IPS-18c (cell line): ENCODE data around the gene LYPD5.
"Not testable (repeated sequence)": the region's sequence is repeated elsewhere in the genome, so short reads cannot be mapped to it uniquely, and the experiment has no call there.

ENCODE experiments used
- H3K4me3 ChIP-seq: 2 replicates; pipeline ENCODE4 v1.7.0; 2013; ENCODE audit warnings: low read depth, mild to moderate bottlenecking, low read length, moderate library complexity; ENCODE audit not compliant: insufficient read depth
- H3K9me3 ChIP-seq: one replicate; pipeline ENCODE4 v1.6.1; 2013; ENCODE audit warnings: mild to moderate bottlenecking, low read length, moderate library complexity; ENCODE audit not compliant: control insufficient read depth, insufficient read depth

Gene LYPD5

DNA sequence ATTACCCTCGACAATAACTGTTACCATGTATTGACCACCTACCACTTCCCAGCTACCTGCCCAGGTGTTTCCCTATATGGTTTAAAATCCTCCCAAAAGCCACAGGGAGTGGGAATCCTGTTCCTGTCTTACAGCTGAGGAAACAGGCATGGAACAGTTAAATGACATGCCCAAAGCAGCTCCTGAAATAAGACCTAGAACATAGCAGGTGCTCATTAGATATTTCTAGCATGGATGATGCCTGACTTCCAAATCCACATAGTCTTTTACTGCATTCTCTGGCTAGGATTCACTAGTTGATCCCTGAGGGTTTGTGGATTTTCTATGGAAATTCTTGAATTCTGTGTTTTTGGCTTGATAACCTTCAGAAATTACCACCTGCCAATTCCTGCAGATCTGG lies 34.4 kb downstream of the LYPD5 start:
- no peaks in the 10 kb centered on the region for H3K9me3 ChIP-seq
- no peak overlapping the region for H3K4me3 ChIP-seq

DNA sequence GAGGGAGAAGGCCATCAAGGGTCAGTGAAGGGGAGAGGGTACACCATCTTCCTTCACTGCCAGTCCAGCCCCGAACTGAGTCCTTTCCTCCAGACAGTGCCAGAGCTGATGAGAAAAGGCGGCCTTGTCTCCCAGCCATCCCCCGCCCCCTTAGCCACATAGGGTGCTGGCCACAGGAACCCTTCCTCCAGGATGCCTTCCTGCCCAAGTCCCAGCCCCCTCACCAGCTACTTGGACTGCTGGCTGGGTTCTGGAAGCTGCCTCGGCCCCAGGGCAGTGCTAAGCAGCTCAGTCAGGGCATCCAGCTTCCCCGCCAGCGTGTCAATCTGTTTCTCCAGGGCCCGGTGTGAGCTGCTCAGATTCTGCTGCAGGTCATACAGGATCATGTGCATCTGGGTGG lies 34.9 kb downstream of the LYPD5 start:
- H3K9me3 ChIP-seq: no peaks in the 10 kb centered on the region
- no peak overlapping the region for H3K4me3 ChIP-seq

DNA sequence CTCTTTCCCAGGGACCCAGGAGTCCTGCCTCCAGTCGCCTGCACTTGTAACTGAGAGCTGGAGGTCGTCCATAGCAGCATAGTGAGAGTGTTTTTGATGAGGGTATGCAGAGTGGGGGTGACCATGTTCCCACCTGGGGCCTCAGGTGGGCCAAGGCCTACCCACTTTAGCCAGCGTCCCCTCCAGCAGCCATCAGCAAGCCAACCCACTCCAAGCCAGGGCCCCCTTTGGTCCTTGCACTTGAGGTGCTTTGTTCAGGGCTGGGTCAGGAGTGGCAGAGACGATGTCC lies 35.5 kb downstream of the LYPD5 start:
- Histone ChIP-seq H3K9me3 (no peaks in the 10 kb centered on the region), H3K4me3 (no peak overlapping the region)

DNA sequence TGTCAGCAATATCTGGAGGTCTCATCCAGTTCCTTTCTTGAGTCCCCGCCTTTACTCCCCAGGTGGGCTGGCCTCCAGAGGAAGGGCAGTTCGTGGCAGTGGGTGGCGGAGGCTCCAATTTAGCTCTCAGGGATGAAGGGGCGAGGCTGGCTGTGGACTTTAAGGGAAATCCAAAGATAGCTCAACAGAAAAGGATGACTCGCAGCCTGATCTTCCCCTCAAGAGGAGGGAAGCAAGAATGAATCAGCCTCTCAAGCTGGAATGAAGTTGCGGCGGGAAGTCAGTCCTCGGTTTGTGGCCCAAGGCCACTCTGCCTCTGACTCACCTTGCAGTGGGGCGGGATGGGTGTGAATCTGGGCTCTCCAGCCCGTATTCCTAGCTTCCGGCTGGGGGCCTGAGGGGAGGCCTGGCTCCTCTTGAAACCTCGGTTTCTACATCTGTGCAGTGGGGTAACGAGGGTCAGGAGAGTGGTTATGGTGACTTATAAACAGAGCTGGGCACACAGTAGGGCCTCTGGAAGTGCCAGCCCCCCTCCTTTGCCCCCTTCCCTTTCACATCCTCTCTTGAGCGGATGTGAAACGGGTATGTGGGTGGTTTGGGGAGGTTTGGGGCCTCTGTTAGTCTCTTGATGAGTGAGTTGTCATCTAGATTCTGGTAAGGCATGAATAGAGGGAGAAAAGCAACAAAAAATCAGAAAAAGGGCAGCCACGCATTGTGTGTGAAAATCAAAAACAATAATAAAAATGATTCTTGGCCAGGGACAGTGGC lies 37.0 kb downstream of the LYPD5 start:
- H3K4me3 ChIP-seq: no peak overlapping the region

DNA sequence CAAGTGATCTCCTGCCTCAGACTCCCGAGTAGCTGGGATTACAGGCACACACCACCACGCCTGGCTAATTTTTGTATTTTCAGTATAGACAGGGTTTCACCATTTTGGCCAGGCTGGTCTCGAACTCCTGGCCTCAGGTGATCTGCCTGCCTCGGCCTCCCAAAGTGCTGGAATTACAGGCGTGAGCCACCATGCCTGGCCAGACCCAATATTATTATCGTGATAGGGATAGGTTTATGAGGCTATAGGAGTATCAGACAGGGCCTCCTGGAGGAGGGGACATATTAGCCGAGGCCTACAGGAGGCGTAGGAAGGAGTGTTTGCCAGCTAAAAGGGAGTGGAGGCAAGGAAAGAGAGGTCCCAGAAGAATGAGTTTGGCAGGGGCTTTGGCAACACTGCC lies 37.6 kb downstream of the LYPD5 start:
- H3K9me3 ChIP-seq, H3K4me3 ChIP-seq: not testable (repeated sequence)

More for the DNA sequence above, 37.0 kb downstream of the LYPD5 start:
- H3K9me3 ChIP-seq: no peaks in the 10 kb centered on the region

DNA sequence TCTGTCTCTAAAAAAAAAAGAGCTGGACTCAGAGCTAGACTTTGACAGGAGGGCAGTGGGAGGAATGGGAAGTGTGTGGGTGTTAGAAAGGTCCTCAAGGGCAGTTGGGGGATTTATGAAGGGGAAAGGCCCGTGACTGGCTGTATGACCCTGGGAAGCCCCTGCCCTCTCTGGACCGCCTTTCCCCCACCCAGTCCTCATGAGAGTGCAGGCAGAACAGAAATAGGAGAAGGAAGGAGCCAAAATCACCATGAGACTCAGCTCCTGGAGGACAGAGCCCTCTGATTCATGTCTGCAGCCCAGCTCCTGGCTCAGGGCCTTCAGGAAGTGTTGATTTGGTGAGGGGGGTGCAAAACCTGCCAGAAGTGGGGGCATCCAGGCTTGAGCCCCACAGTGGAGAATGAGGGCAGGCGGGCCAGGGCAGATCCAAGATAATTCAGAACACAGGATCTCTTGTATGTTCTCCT lies 38.7 kb downstream of the LYPD5 start:
- Histone ChIP-seq H3K9me3 (no peaks in the 10 kb centered on the region), H3K4me3 (no peak overlapping the region)

DNA sequence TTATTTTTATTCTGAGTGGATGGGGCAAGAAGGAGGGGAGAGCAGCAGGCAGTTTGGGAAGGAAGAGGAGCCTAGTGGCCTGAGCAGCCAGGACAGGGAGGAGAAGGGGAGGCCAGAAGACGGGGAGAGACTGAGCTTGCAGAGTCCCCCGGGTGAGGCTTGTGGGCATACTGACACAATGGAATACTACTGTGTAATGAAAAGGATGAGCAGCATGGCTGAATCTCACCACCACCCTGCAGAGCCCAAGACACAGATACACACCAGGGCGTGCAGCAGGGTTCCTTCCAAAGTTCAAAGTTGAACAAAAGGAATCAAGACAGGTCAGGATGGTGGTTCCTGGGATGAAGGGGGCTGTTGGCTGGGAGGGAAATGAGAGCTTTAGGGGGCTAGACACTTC lies 39.4 kb downstream of the LYPD5 start:
- Histone ChIP-seq H3K9me3 (no peaks in the 10 kb centered on the region), H3K4me3 (no peak overlapping the region)

DNA sequence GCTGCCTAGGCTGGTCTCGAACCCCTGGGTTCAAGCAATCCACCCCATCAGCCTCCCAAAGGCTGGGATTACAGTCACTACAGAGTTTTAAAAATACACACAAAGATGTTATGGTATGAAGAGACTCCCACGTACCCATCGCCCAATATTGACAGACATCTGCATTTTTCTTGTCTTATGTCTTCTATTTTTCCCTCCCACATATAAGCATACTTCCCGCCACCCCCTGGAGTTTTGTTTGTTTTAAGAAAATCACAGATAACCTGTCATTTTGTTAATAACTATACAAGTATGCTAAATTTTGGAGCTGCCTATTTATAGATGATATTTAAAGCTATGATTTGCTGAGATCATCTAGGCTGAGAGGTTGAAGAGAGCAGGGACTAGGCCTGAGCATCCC lies 41.3 kb downstream of the LYPD5 start:
- no peaks in the 10 kb centered on the region for H3K9me3 ChIP-seq
- no peak overlapping the region for H3K4me3 ChIP-seq

DNA sequence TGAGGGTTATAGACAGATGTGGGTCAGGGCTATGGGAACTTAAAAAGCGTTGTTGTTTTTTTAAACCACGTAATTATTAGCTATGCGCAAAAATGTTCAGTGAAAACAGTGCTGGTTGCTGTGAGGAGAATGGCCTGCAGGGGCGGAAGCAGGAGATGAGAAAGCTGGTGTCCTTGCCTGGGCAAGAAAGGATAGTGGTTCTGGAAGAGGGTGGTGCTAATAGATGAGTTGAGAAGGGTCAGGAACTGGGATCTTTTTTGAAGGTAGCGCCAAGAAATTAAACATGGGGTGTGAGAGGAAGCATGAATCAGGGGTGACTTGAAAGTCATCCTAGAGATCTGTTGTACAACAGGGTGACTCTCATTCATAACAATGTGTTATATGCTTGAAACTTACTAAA lies 42.7 kb downstream of the LYPD5 start:
- H3K4me3 ChIP-seq: no peak overlapping the region
- H3K9me3 ChIP-seq: no peaks in the 10 kb centered on the region

DNA sequence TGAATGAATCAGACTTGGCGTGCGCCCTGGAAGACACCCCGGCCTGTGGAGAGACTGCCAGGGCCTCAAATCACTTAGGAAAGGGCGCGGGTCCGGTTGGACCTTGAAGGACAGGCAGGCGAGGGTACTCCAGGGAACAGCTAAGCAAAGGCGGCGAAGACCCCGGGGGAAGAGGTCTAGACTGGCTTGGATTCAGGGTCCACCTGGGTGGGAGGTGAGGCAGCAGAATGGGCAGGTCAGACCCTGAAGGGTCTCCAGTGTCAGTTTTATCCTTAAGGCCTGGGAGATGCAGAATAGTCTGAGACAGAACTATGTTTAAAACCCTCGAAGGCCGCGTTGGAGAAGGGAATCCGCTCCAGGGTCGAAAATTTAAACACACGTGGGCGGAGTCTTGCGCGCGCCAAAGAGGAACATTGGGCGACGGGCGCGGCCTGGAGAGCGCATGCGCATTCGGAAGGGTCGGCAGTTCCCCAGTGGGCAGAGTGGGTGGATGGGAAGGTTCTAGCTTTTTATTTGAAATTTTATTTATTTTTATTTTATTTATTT lies 46.9 kb downstream of the LYPD5 start:
- Histone ChIP-seq H3K4me3 (peak overlapping the region; percentile 95), H3K9me3 (no peaks in the 10 kb centered on the region)

DNA sequence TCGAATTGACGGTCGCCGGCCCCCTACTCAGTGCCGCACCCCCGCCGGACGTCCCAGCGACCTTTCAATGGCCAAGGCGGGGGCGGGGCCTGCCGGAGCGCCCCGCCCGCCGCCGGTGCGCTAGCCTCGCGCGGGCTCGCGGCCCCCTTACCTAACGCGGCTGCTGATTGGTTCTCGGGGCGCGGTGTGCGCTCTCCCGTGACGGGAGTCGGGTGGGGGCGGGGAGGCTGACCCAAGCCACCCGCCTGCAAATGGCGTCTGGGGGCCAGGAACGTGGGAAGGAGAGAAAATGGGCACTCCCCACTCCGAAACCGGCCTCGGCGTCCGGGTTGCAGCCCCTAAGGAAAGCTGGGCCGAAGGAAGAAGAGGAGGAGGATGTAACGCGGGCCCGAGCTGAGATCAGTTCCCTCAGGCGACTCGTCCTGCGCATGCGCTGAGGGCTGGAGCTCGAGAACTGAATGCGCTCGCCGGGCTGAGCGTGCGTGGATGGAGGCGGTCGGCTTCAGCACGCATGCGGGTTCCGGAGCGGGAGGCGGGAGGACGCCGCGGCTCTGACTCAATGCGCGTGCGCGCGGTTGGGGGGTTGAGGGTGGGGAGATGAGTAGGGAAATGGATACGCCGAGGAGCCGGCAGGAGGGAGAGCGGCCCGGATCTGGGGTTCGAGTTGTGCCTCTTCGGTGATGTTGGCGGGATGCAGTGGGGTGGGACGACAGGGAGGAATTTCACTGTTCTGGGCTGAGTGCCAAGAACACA lies 47.6 kb downstream of the LYPD5 start, which contains the start of gene SMG9:
Gene SMG9, minus strand, starts transcription at position 460 of the 753 bp plus-strand sequence. CDS start 4,221 bp downstream, outside the sequence.
- peak within 1 kb of the TSS; percentile 95 for H3K4me3 ChIP-seq

DNA sequence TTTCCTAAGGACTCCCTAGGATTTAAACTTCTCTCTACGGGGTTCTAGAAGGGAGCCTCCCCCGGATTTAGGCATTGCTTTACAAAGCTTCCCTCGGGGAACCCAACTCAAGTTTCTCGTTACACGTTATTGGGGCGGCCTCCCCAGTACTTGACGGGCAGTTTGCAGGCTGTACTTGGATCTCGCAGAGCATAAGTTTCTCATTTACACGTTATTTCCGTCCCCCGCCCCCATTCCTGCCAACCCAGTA lies 48.1 kb downstream of the LYPD5 start:
- Histone ChIP-seq H3K4me3 (peak overlapping the region; percentile 95), H3K9me3 (no peaks in the 10 kb centered on the region)

More for the DNA sequence above, 47.6 kb downstream of the LYPD5 start, which contains the start of gene SMG9:
- H3K9me3 ChIP-seq: no peaks in the 10 kb centered on the region

DNA sequence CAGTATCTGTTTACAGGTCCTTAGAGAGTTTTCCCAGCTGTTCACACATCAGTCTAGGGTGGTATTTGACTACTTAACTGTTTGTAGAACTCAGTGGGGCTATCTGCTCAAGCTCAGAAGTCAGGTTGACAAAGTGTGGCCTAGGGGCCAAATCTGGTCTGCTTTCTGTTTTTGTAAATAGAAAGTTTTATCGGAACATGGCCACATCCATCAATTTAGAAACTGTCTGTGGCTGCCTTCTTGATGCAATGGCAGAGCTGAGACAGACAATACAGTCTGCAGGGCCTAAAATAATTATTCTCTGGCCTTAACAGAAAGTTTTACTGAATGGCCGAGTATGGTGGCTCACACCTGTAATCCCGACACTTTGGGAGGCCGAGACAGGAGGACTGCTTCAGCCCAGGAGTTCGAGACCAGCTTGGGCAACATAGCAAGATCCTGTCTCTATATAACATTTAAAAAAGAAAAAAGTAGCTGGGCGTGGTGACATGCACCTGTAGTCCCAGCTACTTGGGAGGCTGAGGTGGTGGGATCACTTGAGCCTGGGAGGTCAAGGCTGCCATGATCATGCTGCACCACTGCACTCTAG lies 49.9 kb downstream of the LYPD5 start:
- Histone ChIP-seq H3K9me3 (no peaks in the 10 kb centered on the region), H3K4me3 (no peak overlapping the region)

DNA sequence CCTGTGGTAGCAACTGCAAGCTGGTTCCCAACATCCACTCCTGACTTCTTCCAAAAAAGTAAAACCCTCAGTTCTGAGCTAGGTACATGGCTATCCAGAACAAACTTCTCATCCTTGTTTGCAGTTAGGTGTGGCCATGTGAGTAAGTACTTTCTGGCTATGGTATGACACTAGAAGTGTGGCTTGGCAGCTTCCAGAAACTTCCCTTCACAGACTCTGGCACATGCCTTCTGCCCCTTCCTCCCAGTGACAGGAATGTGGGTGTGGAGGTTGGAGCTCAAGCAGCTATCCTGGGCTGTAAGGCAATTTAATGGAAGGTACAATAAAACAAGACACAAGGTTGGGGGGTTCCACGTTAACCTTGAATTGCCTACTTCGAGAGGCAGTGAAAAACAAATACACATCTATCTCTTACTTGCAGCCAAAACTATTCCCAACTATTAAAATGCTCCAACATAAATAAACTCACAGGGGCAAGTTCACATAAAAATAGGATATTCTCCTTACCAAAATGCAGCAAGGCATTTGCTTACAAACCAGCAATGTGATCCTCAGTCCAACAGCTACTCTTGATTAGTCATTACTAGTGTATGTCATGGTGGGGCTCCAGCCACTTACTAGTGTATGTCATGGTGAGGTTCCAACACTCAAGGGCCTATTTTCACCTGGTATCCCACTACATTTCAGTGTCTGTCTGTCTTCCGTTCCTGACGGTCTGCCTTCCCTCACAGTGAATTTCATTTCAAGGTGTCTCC lies 50.6 kb downstream of the LYPD5 start:
- Histone ChIP-seq H3K9me3 (no peaks in the 10 kb centered on the region), H3K4me3 (no peak overlapping the region)

DNA sequence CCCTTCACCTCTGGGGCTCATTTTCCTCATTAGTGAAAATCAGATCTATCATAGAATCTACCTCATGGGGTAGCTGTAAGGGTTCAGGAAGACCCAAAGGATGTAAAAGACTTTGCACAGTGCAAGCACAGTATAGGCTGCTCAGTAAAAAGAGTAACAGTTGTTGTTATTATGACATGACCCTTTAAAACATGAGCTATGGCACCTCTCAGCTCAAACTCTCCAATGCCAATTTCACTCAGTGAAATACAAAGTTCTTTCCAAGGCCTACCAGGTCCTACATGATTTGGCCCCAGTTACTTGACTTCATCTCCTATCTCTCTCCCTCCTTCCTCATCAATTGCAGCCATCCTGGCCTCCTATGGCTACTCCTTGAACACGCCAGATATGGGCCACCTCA lies 52.3 kb downstream of the LYPD5 start:
- H3K9me3 ChIP-seq: no peaks in the 10 kb centered on the region

DNA sequence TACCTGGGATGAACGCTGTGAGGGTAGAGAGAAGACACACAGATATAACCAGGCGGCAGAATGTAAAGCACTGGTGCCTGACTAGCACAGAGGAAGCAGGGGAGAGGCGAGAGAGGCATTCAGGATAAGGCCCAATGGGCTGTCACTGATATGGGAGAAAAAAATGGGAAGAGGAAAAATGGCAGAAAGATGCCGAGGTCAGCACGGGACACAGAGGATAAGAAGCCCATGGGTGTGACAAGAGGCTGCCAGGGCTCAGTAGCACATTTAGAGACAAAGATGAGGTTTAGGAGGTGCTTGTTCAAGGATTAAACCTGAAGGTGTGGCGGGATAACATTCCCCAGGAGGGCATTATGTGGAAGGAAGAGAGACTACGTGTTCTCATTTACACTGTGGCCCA lies 53.1 kb downstream of the LYPD5 start:
- H3K9me3 ChIP-seq: no peaks in the 10 kb centered on the region
- H3K4me3 ChIP-seq: no peak overlapping the region

More for the DNA sequence above, 52.3 kb downstream of the LYPD5 start:
- H3K4me3 ChIP-seq: no peak overlapping the region

DNA sequence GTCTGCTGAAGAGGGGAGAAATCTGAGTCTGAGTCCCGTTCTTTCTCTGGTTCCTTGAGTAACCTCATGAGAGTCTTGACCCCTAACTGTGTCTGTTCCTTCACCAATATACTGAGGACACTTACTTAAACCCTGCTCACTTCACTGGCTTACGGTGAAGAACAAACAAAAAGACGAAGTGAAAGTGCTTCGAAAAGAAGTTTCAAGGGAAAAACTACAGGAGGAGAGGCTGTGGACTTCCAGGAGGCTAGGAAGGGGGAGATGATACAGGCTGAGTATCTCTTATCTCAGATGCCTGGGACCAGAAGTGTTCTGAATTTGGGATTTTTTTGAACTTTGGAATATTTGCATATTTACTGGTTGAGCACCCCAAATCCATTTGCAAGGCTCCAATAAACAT lies 53.6 kb downstream of the LYPD5 start:
- no peak overlapping the region for H3K4me3 ChIP-seq

More for the DNA sequence above, 53.6 kb downstream of the LYPD5 start:
- no peaks in the 10 kb centered on the region for H3K9me3 ChIP-seq
